Measurements from ENCODE around the gene DEDD2.

The DEDD2 gene

DNA sequence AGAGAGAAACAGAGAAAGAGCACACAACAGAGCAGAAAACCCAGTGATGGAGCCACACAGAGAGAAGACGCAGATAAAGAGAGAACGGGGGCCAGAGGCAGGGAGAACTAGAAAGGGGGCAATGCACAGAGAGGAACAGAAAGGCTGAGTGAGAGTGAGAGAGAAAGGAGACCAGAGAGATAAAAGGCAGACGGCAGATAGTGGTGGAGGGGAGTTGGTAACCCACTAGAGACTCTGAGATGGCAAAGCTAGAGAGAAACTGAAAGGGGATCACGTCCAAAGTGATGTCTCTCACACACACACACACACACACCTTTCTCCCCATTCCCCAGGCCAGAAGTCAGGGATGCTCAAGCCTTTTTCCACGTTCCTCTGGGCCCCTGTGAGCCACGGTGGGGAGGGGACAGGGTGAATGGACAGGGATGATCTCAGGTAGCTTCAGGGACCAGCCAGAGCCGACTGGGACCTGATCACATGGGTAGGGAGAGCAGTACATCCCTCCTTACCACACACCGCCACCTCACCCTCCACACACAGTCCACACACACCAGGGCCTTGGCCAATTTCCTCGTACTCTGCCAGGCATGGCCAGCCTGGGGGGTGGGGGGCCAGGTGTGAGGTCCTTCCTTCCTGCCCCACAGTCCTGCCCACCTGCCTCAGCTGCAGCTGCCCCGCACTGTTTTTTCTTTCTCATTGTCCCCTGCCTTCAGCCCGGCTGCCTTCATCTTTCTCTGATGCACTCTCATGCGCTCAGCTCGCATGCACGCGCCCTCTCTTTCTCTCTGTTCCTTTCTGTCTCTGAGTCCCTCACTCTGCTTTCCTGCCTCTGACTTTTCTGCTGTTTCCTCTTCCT lies 62.8 kb downstream of the DEDD2 start:
- TF ChIP-seq, protein P1, sequence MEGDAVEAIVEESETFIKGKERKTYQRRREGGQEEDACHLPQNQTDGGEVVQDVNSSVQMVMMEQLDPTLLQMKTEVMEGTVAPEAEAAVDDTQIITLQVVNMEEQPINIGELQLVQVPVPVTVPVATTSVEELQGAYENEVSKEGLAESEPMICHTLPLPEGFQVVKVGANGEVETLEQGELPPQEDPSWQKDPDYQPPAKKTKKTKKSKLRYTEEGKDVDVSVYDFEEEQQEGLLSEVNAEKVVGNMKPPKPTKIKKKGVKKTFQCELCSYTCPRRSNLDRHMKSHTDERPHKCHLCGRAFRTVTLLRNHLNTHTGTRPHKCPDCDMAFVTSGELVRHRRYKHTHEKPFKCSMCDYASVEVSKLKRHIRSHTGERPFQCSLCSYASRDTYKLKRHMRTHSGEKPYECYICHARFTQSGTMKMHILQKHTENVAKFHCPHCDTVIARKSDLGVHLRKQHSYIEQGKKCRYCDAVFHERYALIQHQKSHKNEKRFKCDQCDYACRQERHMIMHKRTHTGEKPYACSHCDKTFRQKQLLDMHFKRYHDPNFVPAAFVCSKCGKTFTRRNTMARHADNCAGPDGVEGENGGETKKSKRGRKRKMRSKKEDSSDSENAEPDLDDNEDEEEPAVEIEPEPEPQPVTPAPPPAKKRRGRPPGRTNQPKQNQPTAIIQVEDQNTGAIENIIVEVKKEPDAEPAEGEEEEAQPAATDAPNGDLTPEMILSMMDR (IDR thresholded peaks at IDR 0.05): no peak

DNA sequence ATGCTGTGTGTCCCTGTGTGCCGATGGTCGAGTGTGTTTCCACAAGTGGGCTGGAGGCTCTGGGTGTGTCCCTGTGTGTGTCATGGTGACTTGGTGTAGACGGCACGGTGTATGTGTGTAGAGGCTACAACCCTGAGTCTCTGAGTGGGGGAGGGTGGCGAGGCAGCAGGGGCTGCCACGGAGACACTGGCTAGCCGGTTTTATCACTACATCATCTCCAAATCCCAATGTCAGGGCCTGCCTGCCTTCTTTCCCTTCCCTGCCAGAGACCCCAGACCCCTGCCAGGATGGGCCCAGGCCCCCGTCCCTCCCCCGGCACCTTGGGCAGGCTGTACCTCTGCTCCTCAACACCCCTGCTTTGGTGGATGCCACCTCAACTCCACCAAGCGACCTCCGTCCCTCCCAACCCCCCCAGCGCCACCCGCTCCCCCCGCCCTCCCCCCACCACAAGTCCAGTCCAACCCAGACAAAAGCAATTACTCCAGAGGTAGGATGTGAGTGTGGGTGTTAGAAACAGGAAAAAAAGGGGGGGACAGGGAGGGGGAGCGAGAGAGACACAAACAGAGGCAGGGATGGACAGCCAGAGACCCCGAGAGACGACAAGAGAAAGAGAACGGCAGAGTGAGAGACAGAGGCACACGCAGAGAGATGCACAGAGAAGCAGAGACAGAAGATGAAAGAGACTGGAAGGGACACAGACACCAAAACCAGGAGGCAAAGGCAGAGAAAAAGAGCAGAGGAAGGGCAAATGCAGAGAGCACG lies 63.6 kb downstream of the DEDD2 start:
- TF ChIP-seq, protein P1 (IDR thresholded peaks at IDR 0.05): no peak

DNA sequence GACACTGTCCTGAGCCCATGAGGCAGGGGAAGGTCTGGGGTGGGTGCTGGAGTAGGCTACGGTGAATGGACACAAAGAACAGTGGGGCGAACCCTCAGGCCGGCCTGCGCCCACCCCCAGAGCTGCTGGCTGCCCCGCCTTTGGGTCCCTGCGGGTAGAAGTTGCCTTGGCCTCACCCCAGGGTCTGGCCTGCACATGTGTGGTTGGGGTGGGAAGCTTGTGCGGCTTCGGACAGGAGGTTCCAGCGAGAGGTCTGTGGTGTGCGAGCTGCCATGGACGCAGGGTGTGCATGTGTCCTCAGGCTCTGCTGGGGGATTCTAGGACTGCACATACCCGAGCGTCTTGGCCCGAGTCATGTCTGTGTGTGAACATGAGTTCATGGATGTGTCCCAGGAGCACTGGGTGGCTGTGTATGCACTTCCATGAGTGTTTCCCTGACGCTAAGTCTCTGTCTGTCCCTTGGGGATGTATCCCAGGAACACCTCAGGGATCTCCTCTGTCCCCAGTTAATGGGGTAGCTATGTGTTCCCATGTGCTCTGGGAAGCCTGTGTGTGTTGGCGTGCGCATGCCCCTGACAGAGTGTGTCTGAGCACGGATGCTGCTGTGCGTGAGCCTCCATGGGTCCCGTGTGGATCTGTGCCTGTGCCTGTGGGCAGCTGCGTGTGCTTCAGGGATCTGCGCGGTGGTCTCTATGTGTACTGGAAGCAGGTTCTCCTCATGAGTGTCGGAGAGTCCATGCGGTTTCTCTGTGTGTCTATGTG lies 64.4 kb downstream of the DEDD2 start:
- TF ChIP-seq, protein P1 (IDR thresholded peaks at IDR 0.05): no peak

DNA sequence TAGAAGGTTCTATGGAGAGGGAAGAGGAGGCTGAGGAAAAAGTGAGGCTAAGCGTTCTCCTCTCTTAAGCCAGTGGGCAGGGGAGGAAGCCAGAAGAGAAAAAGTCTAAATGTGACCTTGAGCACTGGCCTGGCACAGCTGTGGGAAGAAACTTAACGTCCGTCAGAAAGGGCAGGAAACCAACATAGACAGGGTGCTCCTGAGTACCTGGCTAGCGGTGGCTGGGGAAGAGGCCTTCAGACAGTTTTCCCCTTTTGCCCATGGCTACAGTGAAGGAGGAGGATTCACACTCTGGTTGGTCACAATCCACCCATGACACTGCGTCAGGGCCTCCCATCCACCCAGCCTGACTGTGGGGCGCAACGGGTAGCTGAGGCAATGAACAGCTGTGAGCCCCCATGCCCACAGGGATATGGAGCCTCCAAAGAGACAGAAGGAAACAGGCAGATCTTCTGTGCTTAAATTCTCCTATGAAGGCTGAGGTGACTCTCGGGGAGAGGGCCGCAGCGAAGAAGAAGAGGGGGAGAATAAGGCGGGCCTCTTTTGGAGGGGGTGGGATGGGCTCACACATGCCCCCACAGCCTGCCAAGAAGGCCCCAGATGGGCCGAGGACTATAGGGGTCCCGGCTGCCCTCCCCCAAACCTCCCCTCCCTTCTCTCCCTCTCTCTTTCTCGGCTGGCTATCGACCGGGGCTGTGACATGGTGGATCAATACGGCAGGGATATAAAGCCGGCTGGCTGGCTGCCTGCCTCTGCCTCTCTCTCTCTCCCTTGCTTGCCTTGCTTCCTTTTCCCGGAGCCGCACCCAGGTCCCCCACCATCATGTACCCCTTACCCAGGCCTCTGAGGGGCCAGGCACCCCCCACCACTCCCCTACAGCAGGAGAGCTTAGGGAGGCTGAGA lies 65.4 kb downstream of the DEDD2 start:
- TF ChIP-seq, protein P1 (IDR thresholded peaks at IDR 0.05): no peak

DNA sequence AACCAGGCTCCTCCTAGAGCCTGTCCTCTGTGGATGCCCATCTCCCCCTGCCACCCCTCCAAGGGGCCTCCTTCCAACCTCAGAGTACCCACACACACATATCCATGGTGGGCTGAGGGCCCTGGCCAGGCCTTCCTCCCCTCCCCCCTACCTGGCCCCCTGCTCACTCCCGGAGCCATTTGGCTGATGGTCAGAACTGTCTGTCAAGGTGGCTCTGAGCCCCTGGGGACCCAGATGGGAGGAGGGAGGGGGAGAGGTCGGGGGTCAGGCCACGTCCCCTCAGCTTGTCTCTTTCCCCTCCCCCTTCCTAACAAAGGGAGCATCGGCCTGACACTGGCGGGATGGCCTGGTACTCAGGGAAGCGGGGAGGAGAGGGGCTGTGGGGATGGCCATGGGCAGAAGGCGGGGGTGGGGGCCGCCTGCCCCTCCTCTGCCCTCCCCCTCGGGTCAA lies 66.5 kb downstream of the DEDD2 start:
- TF ChIP-seq, protein P1 (IDR thresholded peaks at IDR 0.05): no peak

DNA sequence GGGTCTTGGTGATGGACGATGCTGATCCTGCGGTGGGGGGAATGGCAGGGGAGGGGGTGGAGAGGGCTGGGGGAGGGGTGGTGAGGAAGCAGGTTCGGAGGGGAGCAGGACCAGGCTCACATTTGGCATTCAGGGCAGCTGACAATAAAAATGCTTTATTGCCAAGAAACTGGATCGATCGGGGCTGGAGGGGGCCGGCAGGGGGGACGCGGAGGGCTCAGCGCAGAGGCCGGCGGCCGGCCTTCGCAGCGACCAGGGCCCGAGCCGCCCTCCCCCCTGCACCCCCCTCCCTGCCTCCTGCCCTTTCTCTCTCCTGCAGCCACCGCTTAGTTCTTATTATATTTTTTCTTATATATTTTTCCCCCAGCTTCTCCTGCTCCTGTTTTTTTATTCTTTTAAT lies 67.1 kb downstream of the DEDD2 start:
- TF ChIP-seq, protein P1 (IDR thresholded peaks at IDR 0.05): no peak
